ENCODE measurements around the gene BPIFB1. TPM values are rescaled to one million over a fixed set of nuclear protein-coding genes. Genes with fewer than 3 reads are reported as not detected.

The BPIFB1 gene
- total RNA-seq, 1 experiment from 2014 or later: 0.10 TPM

DNA sequence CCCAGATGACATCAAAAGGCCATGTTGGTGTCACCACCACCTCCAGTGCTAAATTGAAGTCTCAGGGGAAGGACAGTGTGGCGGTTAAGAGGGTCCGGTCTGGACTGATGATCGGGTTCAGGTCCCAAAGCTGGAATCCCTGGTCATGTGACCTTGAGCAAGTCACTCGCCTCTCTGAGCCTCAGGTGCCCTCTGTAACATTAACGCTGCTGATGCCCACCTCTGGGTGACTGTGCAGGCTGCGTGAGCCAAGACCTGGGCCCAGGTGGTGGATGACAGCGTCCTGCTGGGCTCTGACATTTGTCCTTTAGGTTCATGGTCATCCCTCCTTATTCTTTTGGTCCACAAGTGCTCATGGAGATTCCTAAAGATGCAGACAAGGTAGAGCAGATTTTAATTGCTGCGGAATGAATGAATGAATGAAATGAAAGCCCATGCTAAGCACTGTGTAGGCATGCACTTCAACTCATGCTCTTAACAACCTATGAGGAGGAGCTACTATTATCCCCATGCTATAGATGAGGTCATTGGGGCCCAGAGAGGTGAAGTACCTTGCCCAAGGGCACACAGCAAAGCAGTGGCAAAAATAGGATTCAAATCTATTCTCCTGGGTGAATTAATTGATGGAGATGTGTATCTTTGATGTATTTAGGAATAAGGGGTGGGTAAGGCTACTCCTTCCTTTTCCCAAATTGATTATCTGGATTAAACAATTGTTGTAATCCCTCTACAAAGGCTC, 649 bp upstream of the BPIFB1 start:
- BruUV-seq (replicated peaks): no TSS peak
- ChIA-PET POLR2A (no interaction called here), CTCF (no interaction called here)
- TF ChIP-seq SIN3A (IDR thresholded peaks at IDR 0.05; ENCODE audit: borderline replicate concordance, insufficient read depth, low read depth, low read length) (no peak), POLR2AphosphoS5 (IDR thresholded peaks at IDR 0.05; ENCODE audit: low read depth, low read length) (no peak)
- TF ChIP-seq, protein P1, sequence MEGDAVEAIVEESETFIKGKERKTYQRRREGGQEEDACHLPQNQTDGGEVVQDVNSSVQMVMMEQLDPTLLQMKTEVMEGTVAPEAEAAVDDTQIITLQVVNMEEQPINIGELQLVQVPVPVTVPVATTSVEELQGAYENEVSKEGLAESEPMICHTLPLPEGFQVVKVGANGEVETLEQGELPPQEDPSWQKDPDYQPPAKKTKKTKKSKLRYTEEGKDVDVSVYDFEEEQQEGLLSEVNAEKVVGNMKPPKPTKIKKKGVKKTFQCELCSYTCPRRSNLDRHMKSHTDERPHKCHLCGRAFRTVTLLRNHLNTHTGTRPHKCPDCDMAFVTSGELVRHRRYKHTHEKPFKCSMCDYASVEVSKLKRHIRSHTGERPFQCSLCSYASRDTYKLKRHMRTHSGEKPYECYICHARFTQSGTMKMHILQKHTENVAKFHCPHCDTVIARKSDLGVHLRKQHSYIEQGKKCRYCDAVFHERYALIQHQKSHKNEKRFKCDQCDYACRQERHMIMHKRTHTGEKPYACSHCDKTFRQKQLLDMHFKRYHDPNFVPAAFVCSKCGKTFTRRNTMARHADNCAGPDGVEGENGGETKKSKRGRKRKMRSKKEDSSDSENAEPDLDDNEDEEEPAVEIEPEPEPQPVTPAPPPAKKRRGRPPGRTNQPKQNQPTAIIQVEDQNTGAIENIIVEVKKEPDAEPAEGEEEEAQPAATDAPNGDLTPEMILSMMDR (IDR thresholded peaks at IDR 0.05): no peak
- Histone ChIP-seq H3K27ac (ENCODE audit: low read length) (no peak overlapping the region), H3K9me3 (ENCODE audit: control insufficient read depth, insufficient read depth, low read depth, low read length) (no peaks in the 10 kb centered on the region), H3K4me1 (ENCODE audit: control insufficient read depth, insufficient read depth, low read length) (no peaks in the 10 kb centered on the region), H3K36me3 (ENCODE audit: control insufficient read depth, insufficient read depth, low read length) (no peaks in the 10 kb centered on the region), H3K27me3 (ENCODE audit: control insufficient read depth, insufficient read depth, low read length) (no peaks in the 10 kb centered on the region), H3K4me3 (ENCODE audit: low read depth in 2 of 2, low read length in 2 of 2) (no peak overlapping the region)
- in situ Hi-C loops (cut with HindIII; ENCODE audit: low pct_unique_long_range_greater_than_20kb, low sequenced_read_pairs): no loop called here
- DNase-seq (ENCODE audit: low read depth, low spot score) (no peak), ATAC-seq (no peak)
- intact Hi-C loops (cut with micrococcal nuclease; ENCODE audit: unreplicated experiment): no loop called here

- ChIA-PET CTCF (interaction anchor here (0.5 to 1.2 kb wide), 2 partner anchors 20 to 802 kb away, joined by 5 to 9 read pairs; no protein-coding TSS in a partner anchor), POLR2A (no interaction called here)
- ATAC-seq (no peak), DNase-seq (ENCODE audit: low read depth, low spot score) (no peak)
- H3K4me3 ChIP-seq (ENCODE audit: low read depth in 2 of 2, low read length in 2 of 2): no peak overlapping the region
- H3K27ac ChIP-seq (ENCODE audit: low read length): no peak overlapping the region
- in situ Hi-C loops (cut with HindIII; ENCODE audit: low pct_unique_long_range_greater_than_20kb, low sequenced_read_pairs) (no loop called here), intact Hi-C loops (cut with micrococcal nuclease; ENCODE audit: unreplicated experiment) (no loop called here)
- no peaks in the 10 kb centered on the region for H3K4me1 ChIP-seq (ENCODE audit: control insufficient read depth, insufficient read depth, low read length)
- no peaks in the 10 kb centered on the region for H3K36me3 ChIP-seq (ENCODE audit: control insufficient read depth, insufficient read depth, low read length)
- no TSS peak for BruUV-seq (replicated peaks)
- no peaks in the 10 kb centered on the region for H3K9me3 ChIP-seq (ENCODE audit: control insufficient read depth, insufficient read depth, low read depth, low read length)
- H3K27me3 ChIP-seq (ENCODE audit: control insufficient read depth, insufficient read depth, low read length): no peaks in the 10 kb centered on the region
- TF ChIP-seq TCF7L2 (IDR thresholded peaks at IDR 0.05; ENCODE audit: low read depth, low read length) (no peak), SIN3A (IDR thresholded peaks at IDR 0.05; ENCODE audit: borderline replicate concordance, insufficient read depth, low read depth, low read length) (no peak), REST (IDR thresholded peaks at IDR 0.05; ENCODE audit: insufficient read depth in 1 of 2, low read depth in 2 of 2, low read length in 1 of 2) (no peak), POLR2AphosphoS5 (IDR thresholded peaks at IDR 0.05; ENCODE audit: low read depth, low read length) (no peak)
- TF ChIP-seq, protein P1 (IDR thresholded peaks at IDR 0.05): no peak
Observed at GRCh38 chr20:33284284-33284683, 1.3 kb downstream of the BPIFB1 start.
